ENCODE measurements around the gene GPR141. TPM values are rescaled to one million over a fixed set of nuclear protein-coding genes. Genes with fewer than 3 reads are reported as not detected.

GPR141 gene
- polyA plus RNA-seq, 3 donors, result 25.4 to 26.6 (median 25.5) TPM

DNA sequence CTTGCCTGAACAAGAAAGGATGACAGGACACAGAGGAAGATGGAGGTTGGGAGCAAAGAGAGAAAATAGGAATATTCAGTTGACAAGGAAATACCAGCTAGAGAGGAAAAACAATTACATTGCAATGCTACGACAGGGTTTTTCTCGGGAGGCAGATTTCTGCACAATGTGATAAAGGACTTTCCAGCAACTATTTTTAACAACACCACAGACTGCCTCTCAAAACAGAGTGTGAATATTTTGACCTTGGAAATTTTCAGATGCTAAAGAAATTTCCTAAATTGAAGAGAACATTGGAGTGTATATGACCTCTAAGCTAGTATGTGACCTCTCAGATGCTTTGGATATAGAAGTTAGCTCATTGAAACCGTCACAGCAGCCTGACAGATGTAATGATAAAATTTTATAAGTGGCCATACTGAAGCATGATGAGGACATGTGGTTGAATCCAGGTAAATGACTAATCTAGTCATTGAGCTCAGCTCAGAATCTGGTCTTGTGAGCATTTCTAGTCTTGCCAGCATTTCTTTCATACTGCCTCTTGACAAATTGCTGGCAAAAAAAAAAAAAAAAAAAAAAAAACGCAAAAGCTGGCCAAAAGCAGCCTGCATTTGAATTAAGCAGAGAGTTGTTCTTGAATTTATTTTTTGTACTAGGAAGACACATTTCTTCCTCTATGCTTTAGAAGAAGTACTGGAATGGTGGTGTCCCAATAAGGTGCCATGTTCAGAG is 24.4 kb downstream of the GPR141 start:
- intact Hi-C loops (cut with micrococcal nuclease), result no loop called here
- Histone ChIP-seq H4K20me1 (ENCODE audit: insufficient read depth, low read length) (peaks cover 19% of the 10 kb centered on the region), H3K36me3 (replicated peaks in 1 of 2; ENCODE audit: control insufficient read depth in 1 of 2, insufficient read depth in 2 of 2, low read length in 2 of 2) (peaks cover 0 to 57% of the 10 kb centered on the region in 2 donors), H2AFZ (ENCODE audit: insufficient read depth, low read depth, low read length, poor library complexity, severe bottlenecking) (no peak overlapping the region), H3K4me2 (replicated peaks; ENCODE audit: extremely low read depth, low read length, poor library complexity, severe bottlenecking) (no peak overlapping the region), H3K79me2 (ENCODE audit: insufficient read depth, low read length) (peaks cover 100% of the 10 kb centered on the region), H3K27ac (ENCODE audit: low read depth in 1 of 2, low read length in 2 of 2) (peak overlapping the region in 1 of 2 donors; percentile 60), H3K9ac (ENCODE audit: insufficient read depth, low read length, poor library complexity, severe bottlenecking) (no peak overlapping the region), H3K27me3 (ENCODE audit: control insufficient read depth in 2 of 2, insufficient read depth in 2 of 2, low read length in 2 of 2) (no peaks in the 10 kb centered on the region), H3K4me3 (replicated peaks in 1 of 3; ENCODE audit: low read depth in 2 of 3, low read length in 3 of 3) (no peak overlapping the region), H3K9me3 (replicated peaks in 1 of 2; ENCODE audit: control insufficient read depth in 1 of 2, insufficient read depth in 1 of 2, low read length in 2 of 2) (no peaks in the 10 kb centered on the region), H3K4me1 (ENCODE audit: control insufficient read depth in 1 of 2, insufficient read depth in 2 of 2, low read length in 2 of 2) (peaks cover 55 to 67% of the 10 kb centered on the region in 2 donors)
- H3K4me1 Mint-ChIP-seq, result peaks cover 75% of the 10 kb centered on the region
- H3K4me3 Mint-ChIP-seq, result no peak overlapping the region
- TF ChIP-seq, protein P1, sequence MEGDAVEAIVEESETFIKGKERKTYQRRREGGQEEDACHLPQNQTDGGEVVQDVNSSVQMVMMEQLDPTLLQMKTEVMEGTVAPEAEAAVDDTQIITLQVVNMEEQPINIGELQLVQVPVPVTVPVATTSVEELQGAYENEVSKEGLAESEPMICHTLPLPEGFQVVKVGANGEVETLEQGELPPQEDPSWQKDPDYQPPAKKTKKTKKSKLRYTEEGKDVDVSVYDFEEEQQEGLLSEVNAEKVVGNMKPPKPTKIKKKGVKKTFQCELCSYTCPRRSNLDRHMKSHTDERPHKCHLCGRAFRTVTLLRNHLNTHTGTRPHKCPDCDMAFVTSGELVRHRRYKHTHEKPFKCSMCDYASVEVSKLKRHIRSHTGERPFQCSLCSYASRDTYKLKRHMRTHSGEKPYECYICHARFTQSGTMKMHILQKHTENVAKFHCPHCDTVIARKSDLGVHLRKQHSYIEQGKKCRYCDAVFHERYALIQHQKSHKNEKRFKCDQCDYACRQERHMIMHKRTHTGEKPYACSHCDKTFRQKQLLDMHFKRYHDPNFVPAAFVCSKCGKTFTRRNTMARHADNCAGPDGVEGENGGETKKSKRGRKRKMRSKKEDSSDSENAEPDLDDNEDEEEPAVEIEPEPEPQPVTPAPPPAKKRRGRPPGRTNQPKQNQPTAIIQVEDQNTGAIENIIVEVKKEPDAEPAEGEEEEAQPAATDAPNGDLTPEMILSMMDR (IDR thresholded peaks at IDR 0.05), result no peak
- H3K27me3 Mint-ChIP-seq (ENCODE audit: low read depth in 3 of 3), result no peaks in the 10 kb centered on the region
- no peaks in the 10 kb centered on the region for H3K9me3 Mint-ChIP-seq
- DNase-seq, result no peak
- peaks cover 29 to 47% of the 10 kb centered on the region in 2 donors for H3K36me3 Mint-ChIP-seq
- WGBS (ENCODE audit: insufficient coverage), result no CpG with 5 or more reads among the region's 4 CpGs
- no peak overlapping the region for H3K27ac Mint-ChIP-seq

DNA sequence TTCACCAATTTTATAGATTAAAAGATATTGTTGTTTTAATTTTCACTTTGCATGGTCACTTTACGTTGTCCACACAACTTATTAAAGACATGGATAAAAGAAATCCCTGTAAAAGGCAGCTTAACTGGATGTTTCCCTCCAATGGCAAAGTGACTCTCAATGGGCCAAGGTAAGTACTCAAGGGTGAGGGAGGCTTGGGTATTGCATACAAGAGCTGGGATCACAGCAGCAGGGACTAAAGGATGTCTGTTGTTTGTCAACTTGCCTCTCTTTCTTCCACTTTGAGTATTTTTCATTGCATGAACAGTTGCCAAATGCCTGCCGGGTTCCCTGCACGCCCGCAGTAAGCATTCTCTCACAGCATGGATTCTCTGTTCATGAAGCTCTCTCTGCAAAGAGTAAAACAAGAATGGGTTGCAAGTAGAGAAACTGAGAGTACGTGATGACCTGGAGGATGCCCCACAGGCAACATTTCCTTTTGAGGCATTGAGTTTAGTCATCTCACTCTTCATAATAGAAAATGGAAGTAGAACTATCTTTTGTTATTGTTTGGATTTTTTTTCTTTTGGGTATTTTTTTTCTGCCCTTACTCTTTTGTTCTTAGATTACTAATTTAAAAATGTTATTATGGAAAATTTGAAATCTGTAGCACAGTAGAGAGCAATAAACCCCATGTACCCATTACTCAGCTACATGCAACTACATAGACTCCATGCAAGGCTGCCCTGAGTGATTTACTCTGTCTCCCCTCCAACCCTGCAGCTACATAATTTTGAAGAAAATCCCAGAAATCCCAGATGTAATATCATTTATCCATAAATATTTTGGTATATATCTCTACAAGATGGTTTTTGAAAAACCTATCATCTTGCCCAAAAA is 26.3 kb downstream of the GPR141 start:
- no peak for DNase-seq
- no peak overlapping the region for H2AFZ ChIP-seq (ENCODE audit: insufficient read depth, low read depth, low read length, poor library complexity, severe bottlenecking)

More for the DNA sequence above, 26.3 kb downstream of the GPR141 start:
- H3K4me3 Mint-ChIP-seq, result peak overlapping the region in 1 of 2 donors; percentile 2
- no peak overlapping the region for H3K4me2 ChIP-seq (replicated peaks; ENCODE audit: extremely low read depth, low read length, poor library complexity, severe bottlenecking)
- TF ChIP-seq, protein P1 (IDR thresholded peaks at IDR 0.05), result no peak
- peaks cover 78% of the 10 kb centered on the region for H3K4me1 Mint-ChIP-seq
- H3K27ac ChIP-seq (ENCODE audit: low read depth in 1 of 2, low read length in 2 of 2), result peak overlapping the region in 1 of 2 donors; percentile 75
- WGBS (ENCODE audit: insufficient coverage), result 100% methylated on average over 2 of the region's 5 CpGs
- H3K27ac Mint-ChIP-seq, result peak overlapping the region in 4 of 7 donors; percentile 0 to 52 (median 24)
- intact Hi-C loops (cut with micrococcal nuclease), result no loop called here
- no peak overlapping the region for H3K9ac ChIP-seq (ENCODE audit: insufficient read depth, low read length, poor library complexity, severe bottlenecking)
- H3K36me3 ChIP-seq (replicated peaks in 1 of 2; ENCODE audit: control insufficient read depth in 1 of 2, insufficient read depth in 2 of 2, low read length in 2 of 2), result peaks cover 0 to 50% of the 10 kb centered on the region in 2 donors
- no peaks in the 10 kb centered on the region for H3K27me3 ChIP-seq (ENCODE audit: control insufficient read depth in 2 of 2, insufficient read depth in 2 of 2, low read length in 2 of 2)
- peaks cover 98% of the 10 kb centered on the region for H3K79me2 ChIP-seq (ENCODE audit: insufficient read depth, low read length)
- no peaks in the 10 kb centered on the region for H3K9me3 Mint-ChIP-seq
- H3K9me3 ChIP-seq (replicated peaks in 1 of 2; ENCODE audit: control insufficient read depth in 1 of 2, insufficient read depth in 1 of 2, low read length in 2 of 2), result no peaks in the 10 kb centered on the region
- H3K36me3 Mint-ChIP-seq, result peaks cover 23 to 40% of the 10 kb centered on the region in 2 donors
- H4K20me1 ChIP-seq (ENCODE audit: insufficient read depth, low read length), result peaks cover 19% of the 10 kb centered on the region
- H3K27me3 Mint-ChIP-seq (ENCODE audit: low read depth in 3 of 3), result no peaks in the 10 kb centered on the region
- peaks cover 64 to 79% of the 10 kb centered on the region in 2 donors for H3K4me1 ChIP-seq (ENCODE audit: control insufficient read depth in 1 of 2, insufficient read depth in 2 of 2, low read length in 2 of 2)
- peak overlapping the region in 1 of 3 experiments; percentile 9 for H3K4me3 ChIP-seq (replicated peaks in 1 of 3; ENCODE audit: low read depth in 2 of 3, low read length in 3 of 3)
